22Rv1 (cell line): ENCODE data around the gene RRP36.

Experiments used
- ZFX ChIP-seq: fragments of 450-650 bp; IDR thresholded peaks from 2 replicates; pipeline ENCODE4 v1.6.1; 2017; ENCODE audit warnings: antibody characterized with exemption, borderline replicate concordance
- TF ChIP-seq, protein P1 (sequence below): fragments of 450-650 bp; IDR thresholded peaks from 2 replicates; pipeline ENCODE4 v1.5.1; 2017; ENCODE audit warnings: mild to moderate bottlenecking

DNA sequence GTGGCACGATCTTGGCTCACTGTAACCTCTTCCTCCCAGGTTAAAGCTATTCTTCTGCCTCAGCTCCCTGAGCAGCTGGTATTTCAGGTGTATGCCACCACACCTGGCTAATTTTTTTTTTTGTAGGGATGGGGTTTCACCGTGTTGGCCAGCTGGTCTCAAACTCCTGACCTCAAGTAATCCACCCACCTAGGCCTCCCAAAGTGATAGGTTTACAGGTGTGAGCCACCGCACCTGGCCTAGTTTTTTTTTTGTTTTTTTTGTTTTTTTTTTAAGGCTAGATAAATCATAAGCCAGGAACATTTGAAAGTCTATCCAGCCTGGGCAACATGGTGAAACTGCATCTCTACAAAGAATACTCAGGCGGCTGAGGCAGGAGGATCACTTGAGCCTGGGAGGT lies 10.9 kb downstream of the RRP36 start:
- TF ChIP-seq, protein P1, sequence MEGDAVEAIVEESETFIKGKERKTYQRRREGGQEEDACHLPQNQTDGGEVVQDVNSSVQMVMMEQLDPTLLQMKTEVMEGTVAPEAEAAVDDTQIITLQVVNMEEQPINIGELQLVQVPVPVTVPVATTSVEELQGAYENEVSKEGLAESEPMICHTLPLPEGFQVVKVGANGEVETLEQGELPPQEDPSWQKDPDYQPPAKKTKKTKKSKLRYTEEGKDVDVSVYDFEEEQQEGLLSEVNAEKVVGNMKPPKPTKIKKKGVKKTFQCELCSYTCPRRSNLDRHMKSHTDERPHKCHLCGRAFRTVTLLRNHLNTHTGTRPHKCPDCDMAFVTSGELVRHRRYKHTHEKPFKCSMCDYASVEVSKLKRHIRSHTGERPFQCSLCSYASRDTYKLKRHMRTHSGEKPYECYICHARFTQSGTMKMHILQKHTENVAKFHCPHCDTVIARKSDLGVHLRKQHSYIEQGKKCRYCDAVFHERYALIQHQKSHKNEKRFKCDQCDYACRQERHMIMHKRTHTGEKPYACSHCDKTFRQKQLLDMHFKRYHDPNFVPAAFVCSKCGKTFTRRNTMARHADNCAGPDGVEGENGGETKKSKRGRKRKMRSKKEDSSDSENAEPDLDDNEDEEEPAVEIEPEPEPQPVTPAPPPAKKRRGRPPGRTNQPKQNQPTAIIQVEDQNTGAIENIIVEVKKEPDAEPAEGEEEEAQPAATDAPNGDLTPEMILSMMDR: no peak
- TF ChIP-seq ZFX: no peak
